ENCODE results near the gene ARMC2. TPM values are rescaled to one million over a fixed set of nuclear protein-coding genes. Genes with fewer than 3 reads are reported as not detected.
A peak's percentile ranks its signal among the peaks of the same experiment; 100 is the strongest.
"Not testable (repeated sequence)": the region's sequence is repeated elsewhere in the genome, so short reads cannot be mapped to it uniquely, and the experiment has no call there.

ARMC2 gene
- total RNA-seq, 6 donors from 2014 or later: 4.1 to 24.0 (median 7.8) TPM

DNA sequence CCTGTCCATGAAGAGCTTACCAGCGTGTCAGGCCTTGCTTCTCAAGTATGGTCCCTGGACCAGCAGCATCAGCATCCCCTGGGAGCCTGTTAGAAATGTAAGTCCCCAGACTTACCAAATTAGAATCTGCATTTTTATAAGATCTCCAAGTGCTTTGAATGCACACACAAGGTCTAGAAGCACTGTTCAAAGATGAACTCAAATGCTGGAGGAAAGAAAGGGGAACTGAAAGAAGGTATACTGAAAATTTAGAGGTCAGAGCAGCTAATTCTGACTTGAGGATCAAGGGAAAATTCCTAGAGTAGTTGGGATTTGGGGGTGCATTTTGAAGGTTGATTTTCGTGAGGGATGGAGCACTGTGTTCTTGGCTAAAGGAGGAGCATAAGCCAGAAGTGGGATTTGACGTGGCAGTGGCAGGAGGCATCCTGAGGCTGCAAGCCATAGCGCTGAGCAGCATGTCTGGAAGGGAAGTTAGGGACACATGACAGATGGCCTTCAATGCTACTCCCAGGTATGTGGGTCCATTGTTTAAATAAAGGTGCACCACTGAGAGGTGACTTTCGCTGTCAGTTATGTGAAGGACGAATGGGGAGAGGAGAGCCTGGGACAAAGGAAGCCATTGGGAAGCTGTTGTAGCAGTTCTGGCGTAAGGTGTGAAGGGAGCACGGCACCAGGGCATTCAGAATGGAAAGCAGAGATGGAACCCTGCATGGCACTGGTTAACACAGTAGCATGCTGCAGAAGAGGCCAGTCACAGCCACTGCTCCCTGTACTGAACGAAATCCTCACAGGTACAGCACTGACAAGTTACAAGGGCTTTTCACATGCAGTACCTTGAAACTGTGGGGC is 36.2 kb downstream of the ARMC2 start:
- Histone ChIP-seq H3K4me1 (no peaks in the 10 kb centered on the region), H3K4me3 (no peak overlapping the region), H3K9me3 (no peaks in the 10 kb centered on the region), H3K27ac (no peak overlapping the region), H3K27me3 (no peaks in the 10 kb centered on the region), H3K36me3 (no peaks in the 10 kb centered on the region)
- TF ChIP-seq POLR2A (IDR thresholded peaks at IDR 0.05) (no peak), EP300 (IDR thresholded peaks at IDR 0.05) (no peak), POLR2AphosphoS5 (IDR thresholded peaks at IDR 0.05) (no peak)
- TF ChIP-seq, protein P1, sequence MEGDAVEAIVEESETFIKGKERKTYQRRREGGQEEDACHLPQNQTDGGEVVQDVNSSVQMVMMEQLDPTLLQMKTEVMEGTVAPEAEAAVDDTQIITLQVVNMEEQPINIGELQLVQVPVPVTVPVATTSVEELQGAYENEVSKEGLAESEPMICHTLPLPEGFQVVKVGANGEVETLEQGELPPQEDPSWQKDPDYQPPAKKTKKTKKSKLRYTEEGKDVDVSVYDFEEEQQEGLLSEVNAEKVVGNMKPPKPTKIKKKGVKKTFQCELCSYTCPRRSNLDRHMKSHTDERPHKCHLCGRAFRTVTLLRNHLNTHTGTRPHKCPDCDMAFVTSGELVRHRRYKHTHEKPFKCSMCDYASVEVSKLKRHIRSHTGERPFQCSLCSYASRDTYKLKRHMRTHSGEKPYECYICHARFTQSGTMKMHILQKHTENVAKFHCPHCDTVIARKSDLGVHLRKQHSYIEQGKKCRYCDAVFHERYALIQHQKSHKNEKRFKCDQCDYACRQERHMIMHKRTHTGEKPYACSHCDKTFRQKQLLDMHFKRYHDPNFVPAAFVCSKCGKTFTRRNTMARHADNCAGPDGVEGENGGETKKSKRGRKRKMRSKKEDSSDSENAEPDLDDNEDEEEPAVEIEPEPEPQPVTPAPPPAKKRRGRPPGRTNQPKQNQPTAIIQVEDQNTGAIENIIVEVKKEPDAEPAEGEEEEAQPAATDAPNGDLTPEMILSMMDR (IDR thresholded peaks at IDR 0.05): no peak
- no peak for DNase-seq
- 78 to 93% methylated on average over 9 of the region's 9 CpGs for WGBS, 2 donors
- no peak for ATAC-seq (ENCODE audit: low FRiP score in 2 of 2)

DNA sequence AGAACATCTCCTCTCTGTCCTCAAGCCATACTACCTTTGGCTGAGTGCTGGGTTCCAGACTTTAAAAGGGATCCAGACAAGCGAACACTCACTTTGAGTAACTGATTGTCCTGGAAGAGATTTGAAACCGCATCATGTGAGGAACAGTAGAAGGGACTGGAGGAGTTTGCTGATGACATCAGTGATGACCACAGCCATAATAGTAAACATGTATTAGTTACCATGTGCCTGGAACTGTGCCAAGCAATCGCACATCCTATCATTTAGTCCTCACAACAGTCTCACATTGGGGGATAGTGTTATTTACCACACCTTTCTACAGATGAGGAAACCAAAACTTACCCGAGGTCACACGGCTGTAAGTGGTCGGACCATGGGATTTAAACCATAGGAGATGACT is 39.8 kb downstream of the ARMC2 start:
- Histone ChIP-seq H3K36me3 (no peaks in the 10 kb centered on the region), H3K4me1 (no peaks in the 10 kb centered on the region), H3K9me3 (no peaks in the 10 kb centered on the region), H3K27ac (no peak overlapping the region), H3K27me3 (no peaks in the 10 kb centered on the region), H3K4me3 (no peak overlapping the region)
- TF ChIP-seq, protein P1 (IDR thresholded peaks at IDR 0.05): no peak
- TF ChIP-seq EP300 (IDR thresholded peaks at IDR 0.05) (no peak), POLR2A (IDR thresholded peaks at IDR 0.05) (no peak), POLR2AphosphoS5 (IDR thresholded peaks at IDR 0.05) (no peak)
- no peak for DNase-seq
- 93 to 95% methylated on average over 6 of the region's 6 CpGs for WGBS, 2 donors
- no peak for ATAC-seq (ENCODE audit: low FRiP score in 2 of 2)

- H3K27ac ChIP-seq: no peak overlapping the region
- no peaks in the 10 kb centered on the region for H3K36me3 ChIP-seq
- DNase-seq (no peak), ATAC-seq (ENCODE audit: low FRiP score in 2 of 2) (peak in 1 of 2 donors; percentile 69)
- no peaks in the 10 kb centered on the region for H3K9me3 ChIP-seq
- WGBS, 2 donors: 83 to 87% methylated on average over 2 of the region's 2 CpGs
- TF ChIP-seq POLR2A (IDR thresholded peaks at IDR 0.05): no peak
- TF ChIP-seq EP300 (IDR thresholded peaks at IDR 0.05): no peak
- TF ChIP-seq, protein P1 (IDR thresholded peaks at IDR 0.05): no peak
- no peak for TF ChIP-seq POLR2AphosphoS5 (IDR thresholded peaks at IDR 0.05)
- H3K4me1 ChIP-seq: peaks cover 3 to 7% (median 5%) of the 10 kb centered on the region in 4 donors
- no peak overlapping the region for H3K4me3 ChIP-seq
- H3K27me3 ChIP-seq: no peaks in the 10 kb centered on the region
These were observed 40.5 kb downstream of the ARMC2 start for GRCh38 chr6:108888745-108889144.

- not testable (repeated sequence) for DNase-seq; H3K4me3 ChIP-seq; ATAC-seq (ENCODE audit: low FRiP score in 2 of 2); H3K36me3 ChIP-seq; H3K9me3 ChIP-seq; H3K27ac ChIP-seq; H3K27me3 ChIP-seq
- 96% methylated on average over 5 of the region's 5 CpGs for WGBS, 2 donors
- peaks cover 6 to 14% (median 9%) of the 10 kb centered on the region in 4 donors for H3K4me1 ChIP-seq
These were observed 42.7 kb downstream of the ARMC2 start for GRCh38 chr6:108890898-108891297.

GRCh38 chr6:108895571-108895970 is 47.3 kb downstream of the ARMC2 start:
- Histone ChIP-seq H3K36me3 (no peaks in the 10 kb centered on the region), H3K9me3 (no peaks in the 10 kb centered on the region), H3K27me3 (no peaks in the 10 kb centered on the region), H3K4me3 (no peak overlapping the region), H3K27ac (peak overlapping the region in 3 of 4 donors; percentile 53 to 81 (median 69)), H3K4me1 (peaks cover 6 to 24% (median 14%) of the 10 kb centered on the region in 4 donors)
- ATAC-seq (ENCODE audit: low FRiP score in 2 of 2) (peak in 1 of 2 donors; percentile 63), DNase-seq (no peak)
- no peak for TF ChIP-seq POLR2A (IDR thresholded peaks at IDR 0.05)
- TF ChIP-seq POLR2AphosphoS5 (IDR thresholded peaks at IDR 0.05): no peak
- no peak for TF ChIP-seq EP300 (IDR thresholded peaks at IDR 0.05)
- TF ChIP-seq, protein P1 (IDR thresholded peaks at IDR 0.05): no peak
- WGBS, 2 donors: 72 to 76% methylated on average over 1 of the region's 1 CpG
